Measurements from ENCODE around the gene AGXT.
A peak's percentile ranks its signal among the peaks of the same experiment; 100 is the strongest.

- TF ChIP-seq, protein P1, sequence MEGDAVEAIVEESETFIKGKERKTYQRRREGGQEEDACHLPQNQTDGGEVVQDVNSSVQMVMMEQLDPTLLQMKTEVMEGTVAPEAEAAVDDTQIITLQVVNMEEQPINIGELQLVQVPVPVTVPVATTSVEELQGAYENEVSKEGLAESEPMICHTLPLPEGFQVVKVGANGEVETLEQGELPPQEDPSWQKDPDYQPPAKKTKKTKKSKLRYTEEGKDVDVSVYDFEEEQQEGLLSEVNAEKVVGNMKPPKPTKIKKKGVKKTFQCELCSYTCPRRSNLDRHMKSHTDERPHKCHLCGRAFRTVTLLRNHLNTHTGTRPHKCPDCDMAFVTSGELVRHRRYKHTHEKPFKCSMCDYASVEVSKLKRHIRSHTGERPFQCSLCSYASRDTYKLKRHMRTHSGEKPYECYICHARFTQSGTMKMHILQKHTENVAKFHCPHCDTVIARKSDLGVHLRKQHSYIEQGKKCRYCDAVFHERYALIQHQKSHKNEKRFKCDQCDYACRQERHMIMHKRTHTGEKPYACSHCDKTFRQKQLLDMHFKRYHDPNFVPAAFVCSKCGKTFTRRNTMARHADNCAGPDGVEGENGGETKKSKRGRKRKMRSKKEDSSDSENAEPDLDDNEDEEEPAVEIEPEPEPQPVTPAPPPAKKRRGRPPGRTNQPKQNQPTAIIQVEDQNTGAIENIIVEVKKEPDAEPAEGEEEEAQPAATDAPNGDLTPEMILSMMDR (IDR thresholded peaks at IDR 0.05 in 8 of 11, conservative IDR thresholded peaks at IDR 0.05 in 3 of 11) = peak; percentile 52 to 93 (median 89)
- peak; percentile 75 to 87 (median 85) for TF ChIP-seq POLR2AphosphoS5 (IDR thresholded peaks at IDR 0.05)
Measured at GRCh38 chr2:240913810-240914644, 45.4 kb downstream of the AGXT start.
